Measurements from ENCODE around the gene EPC1. TPM values are rescaled to one million over a fixed set of nuclear protein-coding genes. Genes with fewer than 3 reads are reported as not detected.
"Not testable (repeated sequence)": the region's sequence is repeated elsewhere in the genome, so short reads cannot be mapped to it uniquely, and the experiment has no call there.

EPC1 gene
- total RNA-seq, 1 donor from 2014 or later, result 72.0 TPM

- no peak overlapping the region for H3K4me3 ChIP-seq (ENCODE audit: low read length in 3 of 3)
- no peaks in the 10 kb centered on the region for H3K9me3 ChIP-seq (ENCODE audit: control insufficient read depth in 3 of 3, low read length in 3 of 3)
- H3K27ac ChIP-seq (ENCODE audit: low read depth, low read length), result no peak overlapping the region
- no peaks in the 10 kb centered on the region for H3K4me1 ChIP-seq (ENCODE audit: control insufficient read depth in 3 of 3, insufficient read depth in 3 of 3, low read length in 3 of 3)
- H3K9ac ChIP-seq (ENCODE audit: low read depth in 1 of 3, low read length in 3 of 3), result no peak overlapping the region
- H3K36me3 ChIP-seq (ENCODE audit: control insufficient read depth in 3 of 3, insufficient read depth in 3 of 3, low read length in 3 of 3), result no peaks in the 10 kb centered on the region
- no peaks in the 10 kb centered on the region for H3K27me3 ChIP-seq (ENCODE audit: control insufficient read depth in 3 of 3, insufficient read depth in 3 of 3, low read length in 3 of 3)
Observed at GRCh38 chr10:32244421-32245207, 102.3 kb downstream of the EPC1 start.

GRCh38 chr10:32244011-32244410 is 102.9 kb downstream of the EPC1 start:
- Histone ChIP-seq H3K9ac (ENCODE audit: low read depth in 1 of 3, low read length in 3 of 3) (no peak overlapping the region), H3K27me3 (ENCODE audit: control insufficient read depth in 3 of 3, insufficient read depth in 3 of 3, low read length in 3 of 3) (no peaks in the 10 kb centered on the region), H3K27ac (ENCODE audit: low read depth, low read length) (no peak overlapping the region), H3K4me1 (ENCODE audit: control insufficient read depth in 3 of 3, insufficient read depth in 3 of 3, low read length in 3 of 3) (no peaks in the 10 kb centered on the region), H3K36me3 (ENCODE audit: control insufficient read depth in 3 of 3, insufficient read depth in 3 of 3, low read length in 3 of 3) (no peaks in the 10 kb centered on the region), H3K4me3 (ENCODE audit: low read length in 3 of 3) (no peak overlapping the region), H3K9me3 (ENCODE audit: control insufficient read depth in 3 of 3, low read length in 3 of 3) (no peaks in the 10 kb centered on the region)

- Histone ChIP-seq H3K9me3 (ENCODE audit: control insufficient read depth in 3 of 3, low read length in 3 of 3) (no peaks in the 10 kb centered on the region), H3K9ac (ENCODE audit: low read depth in 1 of 3, low read length in 3 of 3) (no peak overlapping the region), H3K27me3 (ENCODE audit: control insufficient read depth in 3 of 3, insufficient read depth in 3 of 3, low read length in 3 of 3) (no peaks in the 10 kb centered on the region)
Observed at GRCh38 chr10:32241946-32242345, 105.0 kb downstream of the EPC1 start.

GRCh38 chr10:32240471-32240870 is 106.5 kb downstream of the EPC1 start:
- Histone ChIP-seq H3K4me1 (ENCODE audit: control insufficient read depth in 3 of 3, insufficient read depth in 3 of 3, low read length in 3 of 3) (no peaks in the 10 kb centered on the region), H3K36me3 (ENCODE audit: control insufficient read depth in 3 of 3, insufficient read depth in 3 of 3, low read length in 3 of 3) (no peaks in the 10 kb centered on the region), H3K4me3 (ENCODE audit: low read length in 3 of 3) (no peak overlapping the region), H3K27ac (ENCODE audit: low read depth, low read length) (no peak overlapping the region), H3K27me3 (ENCODE audit: control insufficient read depth in 3 of 3, insufficient read depth in 3 of 3, low read length in 3 of 3) (no peaks in the 10 kb centered on the region), H3K9ac (ENCODE audit: low read depth in 1 of 3, low read length in 3 of 3) (no peak overlapping the region), H3K9me3 (ENCODE audit: control insufficient read depth in 3 of 3, low read length in 3 of 3) (no peaks in the 10 kb centered on the region)

More at GRCh38 chr10:32241946-32242345, 105.0 kb downstream of the EPC1 start:
- H3K4me3 ChIP-seq (ENCODE audit: low read length in 3 of 3), result no peak overlapping the region
- no peaks in the 10 kb centered on the region for H3K36me3 ChIP-seq (ENCODE audit: control insufficient read depth in 3 of 3, insufficient read depth in 3 of 3, low read length in 3 of 3)
- H3K27ac ChIP-seq (ENCODE audit: low read depth, low read length), result no peak overlapping the region
- no peaks in the 10 kb centered on the region for H3K4me1 ChIP-seq (ENCODE audit: control insufficient read depth in 3 of 3, insufficient read depth in 3 of 3, low read length in 3 of 3)

- Histone ChIP-seq H3K27me3 (ENCODE audit: control insufficient read depth in 3 of 3, insufficient read depth in 3 of 3, low read length in 3 of 3) (no peaks in the 10 kb centered on the region), H3K36me3 (ENCODE audit: control insufficient read depth in 3 of 3, insufficient read depth in 3 of 3, low read length in 3 of 3) (no peaks in the 10 kb centered on the region), H3K4me3 (ENCODE audit: low read length in 3 of 3) (no peak overlapping the region), H3K9me3 (ENCODE audit: control insufficient read depth in 3 of 3, low read length in 3 of 3) (no peaks in the 10 kb centered on the region), H3K4me1 (ENCODE audit: control insufficient read depth in 3 of 3, insufficient read depth in 3 of 3, low read length in 3 of 3) (no peaks in the 10 kb centered on the region), H3K9ac (ENCODE audit: low read depth in 1 of 3, low read length in 3 of 3) (no peak overlapping the region), H3K27ac (ENCODE audit: low read depth, low read length) (no peak overlapping the region)
Observed at GRCh38 chr10:32239769-32240168, 107.2 kb downstream of the EPC1 start.

GRCh38 chr10:32237644-32238345 is 109.2 kb downstream of the EPC1 start:
- Histone ChIP-seq H3K27me3 (ENCODE audit: control insufficient read depth in 3 of 3, insufficient read depth in 3 of 3, low read length in 3 of 3) (no peaks in the 10 kb centered on the region), H3K9ac (ENCODE audit: low read depth in 1 of 3, low read length in 3 of 3) (no peak overlapping the region), H3K36me3 (ENCODE audit: control insufficient read depth in 3 of 3, insufficient read depth in 3 of 3, low read length in 3 of 3) (no peaks in the 10 kb centered on the region), H3K4me3 (ENCODE audit: low read length in 3 of 3) (no peak overlapping the region), H3K4me1 (ENCODE audit: control insufficient read depth in 3 of 3, insufficient read depth in 3 of 3, low read length in 3 of 3) (no peaks in the 10 kb centered on the region), H3K27ac (ENCODE audit: low read depth, low read length) (no peak overlapping the region), H3K9me3 (ENCODE audit: control insufficient read depth in 3 of 3, low read length in 3 of 3) (no peaks in the 10 kb centered on the region)

GRCh38 chr10:32234471-32234870 is 112.5 kb downstream of the EPC1 start:
- Histone ChIP-seq H3K36me3 (ENCODE audit: control insufficient read depth in 3 of 3, insufficient read depth in 3 of 3, low read length in 3 of 3) (no peaks in the 10 kb centered on the region), H3K4me1 (ENCODE audit: control insufficient read depth in 3 of 3, insufficient read depth in 3 of 3, low read length in 3 of 3) (no peaks in the 10 kb centered on the region)

GRCh38 chr10:32233375-32233774 is 113.6 kb downstream of the EPC1 start:
- not testable (repeated sequence) for H3K4me1 ChIP-seq (ENCODE audit: control insufficient read depth in 3 of 3, insufficient read depth in 3 of 3, low read length in 3 of 3); H3K4me3 ChIP-seq (ENCODE audit: low read length in 3 of 3); H3K9me3 ChIP-seq (ENCODE audit: control insufficient read depth in 3 of 3, low read length in 3 of 3); H3K36me3 ChIP-seq (ENCODE audit: control insufficient read depth in 3 of 3, insufficient read depth in 3 of 3, low read length in 3 of 3); H3K27ac ChIP-seq (ENCODE audit: low read depth, low read length); H3K27me3 ChIP-seq (ENCODE audit: control insufficient read depth in 3 of 3, insufficient read depth in 3 of 3, low read length in 3 of 3); H3K9ac ChIP-seq (ENCODE audit: low read depth in 1 of 3, low read length in 3 of 3)

More at GRCh38 chr10:32234471-32234870, 112.5 kb downstream of the EPC1 start:
- Histone ChIP-seq H3K9ac (ENCODE audit: low read depth in 1 of 3, low read length in 3 of 3) (no peak overlapping the region), H3K9me3 (ENCODE audit: control insufficient read depth in 3 of 3, low read length in 3 of 3) (no peaks in the 10 kb centered on the region), H3K27me3 (ENCODE audit: control insufficient read depth in 3 of 3, insufficient read depth in 3 of 3, low read length in 3 of 3) (no peaks in the 10 kb centered on the region), H3K4me3 (ENCODE audit: low read length in 3 of 3) (no peak overlapping the region), H3K27ac (ENCODE audit: low read depth, low read length) (no peak overlapping the region)

- Histone ChIP-seq H3K4me3 (ENCODE audit: low read length in 3 of 3) (no peak overlapping the region), H3K36me3 (ENCODE audit: control insufficient read depth in 3 of 3, insufficient read depth in 3 of 3, low read length in 3 of 3) (no peaks in the 10 kb centered on the region), H3K9me3 (ENCODE audit: control insufficient read depth in 3 of 3, low read length in 3 of 3) (no peaks in the 10 kb centered on the region), H3K27ac (ENCODE audit: low read depth, low read length) (no peak overlapping the region), H3K9ac (ENCODE audit: low read depth in 1 of 3, low read length in 3 of 3) (no peak overlapping the region), H3K4me1 (ENCODE audit: control insufficient read depth in 3 of 3, insufficient read depth in 3 of 3, low read length in 3 of 3) (no peaks in the 10 kb centered on the region), H3K27me3 (ENCODE audit: control insufficient read depth in 3 of 3, insufficient read depth in 3 of 3, low read length in 3 of 3) (no peaks in the 10 kb centered on the region)
Observed at GRCh38 chr10:32232378-32232777, 114.6 kb downstream of the EPC1 start.

GRCh38 chr10:32229788-32230187 is 117.2 kb downstream of the EPC1 start:
- not testable (repeated sequence) for H3K9ac ChIP-seq (ENCODE audit: low read depth in 1 of 3, low read length in 3 of 3); H3K4me3 ChIP-seq (ENCODE audit: low read length in 3 of 3); H3K36me3 ChIP-seq (ENCODE audit: control insufficient read depth in 3 of 3, insufficient read depth in 3 of 3, low read length in 3 of 3); H3K9me3 ChIP-seq (ENCODE audit: control insufficient read depth in 3 of 3, low read length in 3 of 3); H3K4me1 ChIP-seq (ENCODE audit: control insufficient read depth in 3 of 3, insufficient read depth in 3 of 3, low read length in 3 of 3); H3K27ac ChIP-seq (ENCODE audit: low read depth, low read length); H3K27me3 ChIP-seq (ENCODE audit: control insufficient read depth in 3 of 3, insufficient read depth in 3 of 3, low read length in 3 of 3)
